Vagina (tissue), 2 donors: ENCODE measurements around the gene LRCH2. TPM values are rescaled to one million over a fixed set of nuclear protein-coding genes. Genes with fewer than 3 reads are reported as not detected.

ENCODE experiments used
- DNase-seq, 2 donors: peaks; one replicate each; pipeline ENCODE4 v3.0.0-alpha.2; 2017; ENCODE audit errors: extremely low spot score in 2 of 2
- H3K27ac ChIP-seq: fragments of 200-600 bp; sonication (generic); one replicate; pipeline ENCODE4 v1.5.1; 2019
- H3K27me3 ChIP-seq: fragments of 200-600 bp; sonication (generic); one replicate; pipeline ENCODE4 v1.5.1; 2019
- H3K36me3 ChIP-seq, 2 donors: fragments of 200-600 bp; sonication (generic); one replicate each; pipeline ENCODE4 v1.5.1; 2017 to 2019
- H3K4me1 ChIP-seq: fragments of 200-600 bp; sonication (generic); one replicate; pipeline ENCODE4 v1.5.1; 2019
- H3K4me3 ChIP-seq, 2 donors: fragments of 200-600 bp; sonication (generic); 1 replicate in 1 of 2; 2 replicates in 1 of 2; pipeline ENCODE4 v1.5.1; 2016 to 2019
- H3K9me3 ChIP-seq: fragments of 200-600 bp; sonication (generic); one replicate; pipeline ENCODE4 v1.5.1; 2019
- CTCF ChIP-seq, 3 experiments: fragments of 450-650 bp in 2 of 3; fragments of 200-600 bp in 1 of 3; sonication (generic) in 1 of 3; IDR thresholded peaks; one replicate each; pipeline ENCODE4 v1.5.1; 2017 to 2019; ENCODE audit warnings: antibody characterized with exemption in 3 of 3, mild to moderate bottlenecking in 2 of 3, moderate library complexity in 2 of 3
- POLR2A ChIP-seq, 2 donors: fragments of 450-650 bp; IDR thresholded peaks; one replicate each; pipeline ENCODE4 v1.6.1; 2017; ENCODE audit warnings: antibody characterized with exemption in 2 of 2, mild to moderate bottlenecking in 2 of 2, moderate library complexity in 2 of 2
- POLR2AphosphoS5 ChIP-seq, 2 donors: sonication (generic); formaldehyde crosslinking; IDR thresholded peaks; one replicate each; pipeline ENCODE4 v1.9.0; 2017; ENCODE audit warnings: antibody characterized with exemption in 2 of 2, mild to moderate bottlenecking in 2 of 2, low read depth in 1 of 2; ENCODE audit not compliant: insufficient read depth in 1 of 2
- intact Hi-C: fragments of 100-400 bp; cut with DNase I; formaldehyde crosslinking; loops from one replicate; pipeline ENCODE4 v1.15.1; 2023
- total RNA-seq: library from RNA; depleted of rRNA; stranded (reverse); fragments of >200 nt; gene quantifications from one replicate; pipeline ENCODE4 v1.2.3, GENCODE V29; 2016

The LRCH2 gene
- total RNA-seq, 1 donor from 2014 or later = 10.1 TPM

DNA sequence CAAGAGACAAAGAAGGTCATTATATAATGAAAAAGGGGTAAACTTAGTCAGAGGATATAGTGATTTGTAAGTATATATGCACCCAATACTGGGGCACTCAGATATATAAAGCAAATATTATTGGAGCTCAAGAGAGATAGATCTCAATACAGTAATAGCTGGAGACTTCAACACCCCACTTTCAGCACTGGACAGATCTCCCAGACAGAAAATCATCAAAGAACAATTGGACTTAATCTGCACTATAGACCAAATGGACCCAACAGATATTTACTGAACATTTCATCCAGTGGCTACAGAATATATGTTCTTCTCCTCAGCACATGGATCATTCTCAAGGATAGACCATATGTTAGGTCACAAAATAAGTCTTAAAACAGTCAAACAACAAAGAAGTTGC is 91.8 kb downstream of the LRCH2 start:
- intact Hi-C loops = no loop called here
- no peaks in the 10 kb centered on the region for H3K9me3 ChIP-seq
- TF ChIP-seq CTCF (IDR thresholded peaks at IDR 0.05) (no peak), POLR2A (IDR thresholded peaks at IDR 0.05) (no peak), POLR2AphosphoS5 (IDR thresholded peaks at IDR 0.05; ENCODE audit: insufficient read depth in 1 of 2, low read depth in 1 of 2) (no peak)
- no peak for DNase-seq
- H3K27ac ChIP-seq = no peak overlapping the region
- peaks cover 0 to 7% of the 10 kb centered on the region in 2 donors for H3K36me3 ChIP-seq
- no peak overlapping the region for H3K4me3 ChIP-seq
- H3K4me1 ChIP-seq = no peaks in the 10 kb centered on the region
- no peaks in the 10 kb centered on the region for H3K27me3 ChIP-seq

DNA sequence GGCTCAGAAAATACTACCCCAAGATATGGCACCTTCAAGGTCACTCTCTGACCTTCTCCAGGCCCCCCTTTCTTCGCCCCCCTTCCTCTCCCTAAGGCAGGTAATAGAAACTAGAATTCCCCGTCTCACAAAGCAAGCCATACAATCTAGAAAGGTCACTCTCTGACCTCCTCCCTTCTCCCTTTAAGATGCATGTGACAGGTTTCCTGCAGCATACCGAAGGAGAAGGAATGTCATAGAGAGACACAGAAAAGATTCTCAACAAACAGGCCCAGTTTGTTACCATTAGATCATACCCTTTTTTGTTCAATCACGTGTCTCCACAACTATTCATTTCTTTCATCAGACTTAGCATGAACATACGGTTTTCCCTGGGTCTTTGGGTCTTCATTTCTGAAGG is 95.9 kb downstream of the LRCH2 start:
- no peak for TF ChIP-seq POLR2A (IDR thresholded peaks at IDR 0.05)
- no peak for TF ChIP-seq POLR2AphosphoS5 (IDR thresholded peaks at IDR 0.05; ENCODE audit: insufficient read depth in 1 of 2, low read depth in 1 of 2)
- no peak for TF ChIP-seq CTCF (IDR thresholded peaks at IDR 0.05)
- intact Hi-C loops = no loop called here
- Histone ChIP-seq H3K27me3 (no peaks in the 10 kb centered on the region), H3K9me3 (no peaks in the 10 kb centered on the region), H3K4me1 (no peaks in the 10 kb centered on the region), H3K4me3 (no peak overlapping the region), H3K27ac (no peak overlapping the region), H3K36me3 (peaks cover 0 to 7% of the 10 kb centered on the region in 2 donors)
- DNase-seq = no peak

DNA sequence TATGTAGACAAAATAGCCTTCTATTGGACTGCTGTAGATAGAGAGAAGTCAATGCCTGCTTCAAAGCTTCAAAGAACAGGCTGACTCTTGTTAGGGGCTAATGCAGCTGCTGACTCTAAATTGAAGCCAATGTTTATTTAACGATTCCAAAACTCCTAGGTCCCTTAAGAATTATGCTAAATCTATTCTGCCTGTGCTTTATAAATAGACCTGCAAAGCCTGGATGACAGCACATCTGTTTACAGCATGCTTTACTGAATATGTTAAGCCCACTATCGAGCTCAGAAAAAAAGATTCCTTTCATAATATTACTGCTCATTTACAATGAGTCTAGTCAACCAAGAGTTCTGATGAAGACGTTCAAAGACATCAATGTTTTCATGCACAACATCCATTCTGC is 99.5 kb downstream of the LRCH2 start:
- no peak overlapping the region for H3K4me3 ChIP-seq
- no peak for DNase-seq
- no peaks in the 10 kb centered on the region for H3K27me3 ChIP-seq
- intact Hi-C loops = no loop called here
- H3K36me3 ChIP-seq = no peaks in the 10 kb centered on the region
- no peak overlapping the region for H3K27ac ChIP-seq
- no peaks in the 10 kb centered on the region for H3K9me3 ChIP-seq
- TF ChIP-seq CTCF (IDR thresholded peaks at IDR 0.05) (no peak), POLR2AphosphoS5 (IDR thresholded peaks at IDR 0.05; ENCODE audit: insufficient read depth in 1 of 2, low read depth in 1 of 2) (no peak), POLR2A (IDR thresholded peaks at IDR 0.05) (no peak)
- H3K4me1 ChIP-seq = no peaks in the 10 kb centered on the region

DNA sequence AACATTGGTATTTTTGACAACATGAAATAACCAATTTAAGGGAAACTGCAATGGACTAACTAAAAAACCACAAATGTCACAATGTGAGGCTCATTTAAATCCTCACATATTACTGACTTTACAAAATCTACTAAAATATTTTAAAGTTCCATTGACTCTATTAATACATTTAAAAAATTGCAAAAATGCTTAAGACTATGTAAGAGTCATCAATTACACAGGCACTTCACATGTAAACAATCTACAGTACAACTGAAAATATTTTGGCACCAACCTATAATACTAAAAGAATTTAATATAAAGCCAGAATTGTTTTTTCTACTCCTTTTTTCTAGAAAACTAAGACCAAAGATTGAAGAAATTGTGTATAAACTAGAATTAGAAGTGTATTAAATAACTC is 121.5 kb downstream of the LRCH2 start:
- DNase-seq = no peak
- Histone ChIP-seq H3K27me3 (no peaks in the 10 kb centered on the region), H3K9me3 (no peaks in the 10 kb centered on the region), H3K4me1 (no peaks in the 10 kb centered on the region), H3K27ac (no peak overlapping the region), H3K4me3 (no peak overlapping the region), H3K36me3 (no peaks in the 10 kb centered on the region)
- intact Hi-C loops = no loop called here
- TF ChIP-seq CTCF (IDR thresholded peaks at IDR 0.05) (no peak), POLR2AphosphoS5 (IDR thresholded peaks at IDR 0.05; ENCODE audit: insufficient read depth in 1 of 2, low read depth in 1 of 2) (no peak), POLR2A (IDR thresholded peaks at IDR 0.05) (no peak)

DNA sequence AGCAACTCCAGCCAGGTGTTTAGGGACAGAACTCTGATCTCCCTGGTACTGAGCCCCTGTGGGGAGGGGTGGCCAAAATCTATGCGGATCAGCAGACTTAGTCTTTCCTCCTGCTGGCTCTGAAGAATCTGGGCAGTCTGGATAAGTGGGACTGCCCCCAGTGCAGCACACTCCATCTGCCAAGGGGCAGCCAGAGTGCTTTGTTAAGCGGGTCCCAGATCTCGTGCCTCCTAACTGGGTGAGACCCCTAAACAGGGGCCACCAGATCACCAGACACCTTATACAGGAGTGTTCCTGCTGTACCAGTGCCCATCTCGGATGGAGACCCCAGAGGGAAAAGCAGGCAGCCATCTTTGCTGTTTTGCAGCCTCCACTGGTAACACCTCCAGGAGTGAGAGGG is 135.0 kb downstream of the LRCH2 start:
- no peak for TF ChIP-seq CTCF (IDR thresholded peaks at IDR 0.05)
- no peak for TF ChIP-seq POLR2AphosphoS5 (IDR thresholded peaks at IDR 0.05; ENCODE audit: insufficient read depth in 1 of 2, low read depth in 1 of 2)
- TF ChIP-seq POLR2A (IDR thresholded peaks at IDR 0.05) = no peak
- Histone ChIP-seq H3K9me3 (no peaks in the 10 kb centered on the region), H3K4me3 (no peak overlapping the region), H3K27me3 (no peaks in the 10 kb centered on the region), H3K4me1 (no peaks in the 10 kb centered on the region), H3K36me3 (no peaks in the 10 kb centered on the region), H3K27ac (no peak overlapping the region)
- DNase-seq = no peak
- intact Hi-C loops = no loop called here
